Inflammatory macrophage treated with lipopolysaccharide for 4 hours (primary cell): Measurements from ENCODE around the gene ST6GALNAC5.
"Not testable (repeated sequence)": the region's sequence is repeated elsewhere in the genome, so short reads cannot be mapped to it uniquely, and the experiment has no call there.

Source experiments
- DNase-seq: peaks from one replicate; pipeline ENCODE4 v3.0.0-alpha.2; 2020

ST6GALNAC5 gene

GRCh38 chr1:76939050-76939816 lies 72.0 kb downstream of the ST6GALNAC5 start:
- peak; percentile 71 for DNase-seq

GRCh38 chr1:76939817-76940216 lies 72.5 kb downstream of the ST6GALNAC5 start:
- peak; percentile 38 for DNase-seq

GRCh38 chr1:76940571-76941335 lies 73.5 kb downstream of the ST6GALNAC5 start:
- DNase-seq = no peak

DNA sequence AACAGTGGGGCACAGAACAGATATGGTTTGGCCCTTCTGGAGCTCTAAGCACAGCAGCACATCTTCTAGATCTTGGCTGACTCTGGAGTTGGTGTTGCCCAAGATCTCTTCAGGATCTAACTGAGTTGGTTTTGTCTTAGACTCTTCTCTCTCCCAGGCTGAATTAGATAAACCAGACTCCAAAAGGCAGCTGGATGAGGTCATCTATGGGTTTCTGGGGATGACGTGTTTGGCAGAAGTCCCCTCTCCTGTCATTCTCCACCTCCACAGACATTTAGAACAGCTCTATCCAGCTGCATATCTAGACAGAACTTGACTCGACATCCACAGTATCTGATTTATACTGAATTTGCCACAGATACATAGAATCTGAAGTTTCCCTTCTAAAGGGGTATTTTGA lies 75.3 kb downstream of the ST6GALNAC5 start:
- DNase-seq = no peak

- no peak for DNase-seq
Measured at GRCh38 chr1:76944942-76945341, 77.7 kb downstream of the ST6GALNAC5 start.

DNA sequence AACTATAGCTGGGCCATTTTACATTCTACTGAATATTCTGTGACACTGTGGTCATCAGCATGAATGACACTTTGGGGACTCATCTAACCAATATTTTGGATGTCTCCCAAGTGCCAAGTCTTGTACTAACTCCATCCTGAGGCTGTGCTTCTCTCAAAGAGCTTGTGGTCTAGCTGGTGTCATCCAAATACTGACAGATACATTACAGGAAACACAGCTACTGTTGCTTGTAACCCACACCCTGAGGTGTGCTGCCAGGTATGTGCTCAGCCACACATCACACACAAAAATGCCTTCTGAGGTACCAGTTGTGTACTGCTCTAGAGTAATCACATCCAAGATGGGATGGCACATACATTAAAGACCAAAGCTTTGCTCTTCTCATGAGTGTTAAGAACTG lies 81.6 kb downstream of the ST6GALNAC5 start:
- DNase-seq = no peak

DNA sequence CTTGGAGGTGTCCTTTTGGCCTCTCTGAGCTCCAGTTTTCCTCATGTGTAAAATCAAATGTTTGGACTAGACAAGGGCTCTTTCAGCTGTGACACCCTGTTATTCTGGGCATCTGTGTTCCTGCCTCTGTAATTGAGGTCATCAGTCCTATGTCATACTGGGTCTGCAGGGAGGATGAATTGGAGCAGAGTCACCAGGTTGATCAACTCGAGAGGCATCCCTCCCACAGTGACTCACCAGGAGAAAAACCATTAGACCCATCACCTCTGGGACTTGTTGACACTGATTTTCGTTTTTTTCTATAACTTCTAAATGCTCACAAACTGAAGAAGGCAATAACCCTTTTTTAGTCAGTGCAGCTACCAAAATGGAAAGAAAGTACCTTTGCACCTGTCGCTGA lies 82.2 kb downstream of the ST6GALNAC5 start:
- no peak for DNase-seq

GRCh38 chr1:76950306-76950705 lies 83.0 kb downstream of the ST6GALNAC5 start:
- DNase-seq = no peak

GRCh38 chr1:76951153-76951552 lies 83.9 kb downstream of the ST6GALNAC5 start:
- no peak for DNase-seq

GRCh38 chr1:76955652-76956051 lies 88.4 kb downstream of the ST6GALNAC5 start:
- no peak for DNase-seq

- no peak for DNase-seq
Measured at GRCh38 chr1:76957961-76958360, 90.7 kb downstream of the ST6GALNAC5 start.

DNA sequence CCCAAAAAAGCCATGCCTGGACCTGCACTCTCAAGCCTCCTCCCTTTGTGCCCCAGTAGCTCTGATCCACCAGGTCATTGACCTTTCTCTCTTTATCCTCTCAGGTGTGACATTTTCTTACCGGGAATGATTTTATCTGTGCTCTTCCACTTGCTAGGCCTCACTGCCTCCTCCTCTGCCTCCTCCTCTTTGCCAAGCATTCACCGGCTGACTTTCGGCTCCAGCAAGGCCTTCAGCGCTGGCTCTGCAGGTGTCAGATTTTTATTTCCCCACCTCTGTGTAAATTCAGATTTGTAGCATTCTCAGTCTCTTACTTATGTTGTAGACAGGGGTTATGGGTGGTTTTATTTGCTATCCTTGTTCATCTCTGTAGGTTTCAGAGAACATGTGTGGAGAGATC lies 91.5 kb downstream of the ST6GALNAC5 start:
- DNase-seq = no peak

DNA sequence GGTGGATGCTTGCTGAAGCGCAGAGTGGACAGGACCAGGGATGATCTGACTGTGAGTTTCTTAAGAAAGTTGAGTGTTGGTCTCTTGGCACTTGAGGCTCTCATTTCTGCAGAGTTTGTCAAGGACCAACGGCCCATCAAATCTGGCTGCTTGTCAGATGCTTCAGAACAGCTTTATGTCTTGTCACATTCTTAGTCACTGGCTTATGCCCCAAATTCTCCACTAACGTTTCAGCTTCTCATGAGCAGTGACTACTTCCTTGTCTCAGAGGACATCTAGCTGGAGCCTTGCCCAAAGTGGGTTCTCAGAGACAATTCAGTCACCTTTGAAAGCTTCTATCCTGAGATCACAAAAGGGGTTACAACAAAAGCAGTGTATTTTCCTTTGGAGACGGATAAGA lies 92.3 kb downstream of the ST6GALNAC5 start:
- no peak for DNase-seq

DNA sequence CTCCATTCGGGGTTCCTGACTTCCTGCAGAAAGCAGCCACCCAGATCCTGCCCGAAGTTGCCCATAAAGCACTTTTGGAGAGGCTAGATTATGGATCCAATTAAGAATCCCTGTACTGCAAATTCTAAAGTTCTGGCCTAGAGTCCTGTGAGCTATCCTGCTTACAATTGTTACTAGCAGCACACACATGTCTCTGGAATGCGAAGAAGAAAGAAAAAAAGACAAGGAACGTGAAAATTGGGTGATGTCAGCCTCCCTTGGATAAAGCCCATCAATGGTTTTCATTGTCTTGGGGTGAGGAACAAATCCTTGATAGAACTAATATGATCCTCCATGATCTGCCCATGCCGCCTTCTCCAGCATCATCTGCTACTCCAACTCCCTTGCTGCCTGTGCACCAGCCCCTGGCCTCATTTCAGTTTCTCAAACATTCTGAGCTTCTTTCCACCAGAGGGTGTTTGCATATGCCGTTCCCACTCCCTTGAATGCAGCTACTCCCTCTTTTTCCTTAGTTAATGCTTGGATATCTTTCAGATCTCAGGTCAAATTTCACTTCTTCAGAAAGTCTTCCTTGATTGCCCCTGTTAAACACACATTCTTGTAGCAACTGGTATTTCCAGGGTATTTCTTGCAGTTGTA lies 94.0 kb downstream of the ST6GALNAC5 start:
- no peak for DNase-seq

GRCh38 chr1:76961820-76962207 lies 94.5 kb downstream of the ST6GALNAC5 start:
- no peak for DNase-seq

DNA sequence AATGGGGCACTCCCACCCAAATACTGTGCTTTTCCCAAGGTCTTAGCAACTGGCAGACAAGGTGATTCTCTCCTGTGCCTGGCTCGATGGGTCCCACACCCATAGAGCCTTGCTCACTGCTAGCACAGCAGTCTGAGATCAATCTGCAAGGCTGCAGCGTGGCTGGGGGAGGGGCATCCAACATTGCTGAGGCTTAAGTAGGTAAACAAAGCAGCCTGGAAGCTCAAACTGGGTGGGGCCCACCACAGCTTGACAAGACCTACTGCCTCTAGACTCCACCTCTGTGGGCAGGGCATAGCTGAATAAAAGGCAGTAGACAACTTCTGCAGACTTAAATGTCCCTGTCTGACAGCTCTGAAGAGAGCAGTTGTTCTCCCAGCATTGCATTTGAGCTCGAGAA lies 114.0 kb downstream of the ST6GALNAC5 start:
- not testable (repeated sequence) for DNase-seq

DNA sequence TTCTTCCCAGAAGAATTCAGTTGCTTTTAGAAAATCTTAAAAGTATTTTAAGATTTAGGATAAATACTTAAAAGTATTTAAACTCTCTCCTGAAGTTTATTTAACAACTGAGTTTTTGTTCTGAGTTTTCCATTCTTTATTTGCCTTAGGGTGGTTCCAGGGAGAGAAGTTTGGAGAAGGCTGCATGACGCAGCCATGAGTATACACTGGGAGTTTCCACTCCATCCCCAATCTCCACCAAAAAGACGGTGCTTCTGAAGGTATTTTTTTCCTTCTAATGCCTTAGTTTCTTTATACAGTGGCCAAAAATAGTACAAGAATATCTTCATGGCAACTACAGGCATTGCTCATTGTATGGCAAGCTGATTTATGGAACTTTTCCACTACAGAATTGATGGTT lies 122.7 kb downstream of the ST6GALNAC5 start:
- DNase-seq = no peak

GRCh38 chr1:76993036-76993435 lies 125.8 kb downstream of the ST6GALNAC5 start:
- DNase-seq = no peak

- DNase-seq = no peak
Measured at GRCh38 chr1:76998582-76999223, 131.4 kb downstream of the ST6GALNAC5 start.

- DNase-seq = no peak
Measured at GRCh38 chr1:77007675-77008074, 140.4 kb downstream of the ST6GALNAC5 start.

GRCh38 chr1:77010937-77011336 lies 143.7 kb downstream of the ST6GALNAC5 start:
- no peak for DNase-seq

- DNase-seq = no peak
Measured at GRCh38 chr1:77012066-77012465, 144.8 kb downstream of the ST6GALNAC5 start.

- no peak for DNase-seq
Measured at GRCh38 chr1:77014073-77014788, 147.0 kb downstream of the ST6GALNAC5 start.
